ENCODE measurements around the gene TK2. TPM values are rescaled to one million over a fixed set of nuclear protein-coding genes. Genes with fewer than 3 reads are reported as not detected.
A peak's percentile ranks its signal among the peaks of the same experiment; 100 is the strongest.

TK2 gene
- total RNA-seq, 1 experiment from 2014 or later = 31.2 TPM

GRCh38 chr16:66529475-66529874, 20.4 kb downstream of the TK2 start:
- TF ChIP-seq CTCF (IDR thresholded peaks at IDR 0.05; ENCODE audit: unreplicated experiment) = no peak
- BruUV-seq (replicated peaks) = no TSS peak
- Mint-ChIP-seq H3K36me3 (ENCODE audit: insufficient read depth, unreplicated experiment) (peaks cover 83% of the 10 kb centered on the region), H3K27me3 (ENCODE audit: insufficient read depth, unreplicated experiment) (no peaks in the 10 kb centered on the region), H3K9me3 (ENCODE audit: unreplicated experiment) (no peaks in the 10 kb centered on the region), H3K4me3 (ENCODE audit: unreplicated experiment) (no peak overlapping the region), H3K4me1 (ENCODE audit: insufficient read depth, unreplicated experiment) (peaks cover 3% of the 10 kb centered on the region), H3K27ac (ENCODE audit: low read depth, unreplicated experiment) (no peak overlapping the region)
- POLR2A ChIA-PET = interaction anchor here (1.3 kb wide), 1 partner anchor 19 kb away, joined by 4 read pairs; no protein-coding TSS in a partner anchor
- intact Hi-C loops (cut with micrococcal nuclease) = no loop called here
- no peak for DNase-seq (ENCODE audit: unreplicated experiment)
- CTCF ChIA-PET = no interaction called here

GRCh38 chr16:66528294-66528693, 21.6 kb downstream of the TK2 start:
- Mint-ChIP-seq H3K9me3 (ENCODE audit: unreplicated experiment) (no peaks in the 10 kb centered on the region), H3K36me3 (ENCODE audit: insufficient read depth, unreplicated experiment) (peaks cover 80% of the 10 kb centered on the region), H3K4me1 (ENCODE audit: insufficient read depth, unreplicated experiment) (peaks cover 3% of the 10 kb centered on the region), H3K4me3 (ENCODE audit: unreplicated experiment) (no peak overlapping the region), H3K27me3 (ENCODE audit: insufficient read depth, unreplicated experiment) (no peaks in the 10 kb centered on the region), H3K27ac (ENCODE audit: low read depth, unreplicated experiment) (no peak overlapping the region)
- no TSS peak for BruUV-seq (replicated peaks)
- CTCF ChIA-PET = interaction anchor here (0.6 to 0.9 kb wide), 2 partner anchors 16 to 39 kb away, joined by 3 read pairs; no protein-coding TSS in a partner anchor
- intact Hi-C loops (cut with micrococcal nuclease) = no loop called here
- no peak for TF ChIP-seq CTCF (IDR thresholded peaks at IDR 0.05; ENCODE audit: unreplicated experiment)
- POLR2A ChIA-PET = interaction anchor here (1.3 kb wide), 1 partner anchor 122 kb away, joined by 4 read pairs; no protein-coding TSS in a partner anchor
- DNase-seq (ENCODE audit: unreplicated experiment) = no peak

DNA sequence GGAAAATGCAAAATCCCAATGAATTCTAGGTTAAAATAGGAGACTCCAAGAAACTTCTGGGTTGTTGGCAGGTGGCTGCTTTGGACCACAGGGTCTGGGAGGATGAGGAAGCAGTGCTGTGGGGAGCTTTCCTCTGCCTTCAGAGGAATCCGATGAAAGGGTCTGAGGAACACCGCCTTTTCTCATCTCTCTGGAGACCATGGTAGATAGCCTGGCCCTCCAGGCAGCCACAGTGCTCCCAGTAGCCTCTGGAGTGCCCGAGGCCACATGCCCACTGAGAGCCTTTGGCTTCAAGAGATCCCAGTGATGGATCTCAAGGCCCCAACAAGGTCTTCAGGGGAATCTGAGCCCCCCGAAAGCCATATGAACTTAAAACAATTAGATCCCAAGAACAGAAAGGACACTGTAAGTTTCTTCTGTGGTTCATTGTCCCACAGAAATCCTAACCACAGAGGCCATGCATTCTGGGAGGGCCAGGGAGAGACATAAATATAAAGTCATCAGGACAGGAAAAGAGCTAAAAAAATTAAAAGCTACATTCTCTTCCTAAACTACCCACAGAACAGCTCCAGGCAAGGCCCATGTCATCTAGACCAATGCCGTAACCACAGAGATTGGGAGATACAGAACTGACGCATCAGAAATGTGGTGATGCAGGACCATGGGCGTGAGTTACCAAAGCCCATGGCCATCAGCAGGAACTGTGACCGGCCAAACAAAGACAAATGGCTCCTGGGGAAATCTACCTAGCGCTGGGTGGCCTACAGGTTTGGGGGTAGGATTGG, 24.3 kb downstream of the TK2 start:
- ChIA-PET POLR2A (interaction anchor here (1.0 kb wide), 1 partner anchor 8 kb away, joined by 3 read pairs; no protein-coding TSS in a partner anchor), CTCF (interaction anchor here (0.6 kb wide), 1 partner anchor 47 kb away, joined by 3 read pairs; no protein-coding TSS in a partner anchor)
- no peak for DNase-seq (ENCODE audit: unreplicated experiment)
- Mint-ChIP-seq H3K27me3 (ENCODE audit: insufficient read depth, unreplicated experiment) (no peaks in the 10 kb centered on the region), H3K27ac (ENCODE audit: low read depth, unreplicated experiment) (peak overlapping the region; percentile 35), H3K36me3 (ENCODE audit: insufficient read depth, unreplicated experiment) (peaks cover 55% of the 10 kb centered on the region), H3K4me3 (ENCODE audit: unreplicated experiment) (no peak overlapping the region), H3K9me3 (ENCODE audit: unreplicated experiment) (no peaks in the 10 kb centered on the region), H3K4me1 (ENCODE audit: insufficient read depth, unreplicated experiment) (peaks cover 18% of the 10 kb centered on the region)
- BruUV-seq (replicated peaks) = no TSS peak
- intact Hi-C loops (cut with micrococcal nuclease) = no loop called here
- TF ChIP-seq CTCF (IDR thresholded peaks at IDR 0.05; ENCODE audit: unreplicated experiment) = no peak

DNA sequence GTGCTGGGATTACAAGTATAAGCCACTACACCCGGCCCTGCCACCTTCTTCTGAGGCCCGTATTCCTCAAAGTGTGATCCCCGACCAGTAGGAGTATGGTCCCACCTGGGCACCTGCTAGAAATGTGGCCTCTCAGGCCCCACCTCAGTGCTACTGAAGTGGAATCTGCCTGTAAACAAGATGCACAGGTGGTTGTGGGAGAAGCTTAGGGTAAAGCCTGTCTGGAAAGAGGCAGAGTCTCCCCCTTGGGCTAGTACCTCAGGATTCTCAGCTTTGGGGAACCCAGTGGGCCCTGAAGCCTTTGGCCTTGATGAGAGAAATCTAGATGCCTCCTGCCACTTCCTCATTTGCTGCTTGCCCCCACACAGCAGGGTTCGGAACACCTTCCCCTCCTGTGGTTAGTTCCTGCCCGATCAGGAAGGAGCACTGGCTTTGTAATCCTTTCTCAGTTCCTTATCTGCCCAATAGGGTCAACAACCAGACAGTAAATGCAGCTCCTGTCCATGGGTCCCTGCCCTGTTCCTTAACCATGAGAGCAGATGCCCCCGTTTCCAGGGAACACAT, 25.2 kb downstream of the TK2 start:
- TF ChIP-seq CTCF (IDR thresholded peaks at IDR 0.05; ENCODE audit: unreplicated experiment) = no peak
- Mint-ChIP-seq H3K4me3 (ENCODE audit: unreplicated experiment) (no peak overlapping the region), H3K4me1 (ENCODE audit: insufficient read depth, unreplicated experiment) (peaks cover 18% of the 10 kb centered on the region), H3K27ac (ENCODE audit: low read depth, unreplicated experiment) (no peak overlapping the region), H3K9me3 (ENCODE audit: unreplicated experiment) (no peaks in the 10 kb centered on the region), H3K36me3 (ENCODE audit: insufficient read depth, unreplicated experiment) (peaks cover 46% of the 10 kb centered on the region), H3K27me3 (ENCODE audit: insufficient read depth, unreplicated experiment) (no peaks in the 10 kb centered on the region)
- no TSS peak for BruUV-seq (replicated peaks)
- intact Hi-C loops (cut with micrococcal nuclease) = no loop called here
- ChIA-PET POLR2A (interaction anchor here (0.6 kb wide), 1 partner anchor 37 kb away, joined by 3 read pairs; no protein-coding TSS in a partner anchor), CTCF (interaction anchor here (0.6 kb wide), 1 partner anchor 15 kb away, joined by 3 read pairs; no protein-coding TSS in a partner anchor)
- no peak for DNase-seq (ENCODE audit: unreplicated experiment)

Data from MCF 10A (cell line).